Effector CD4-positive, alpha-beta T cell (primary cell): ENCODE measurements around the gene PDE6B.
"Not testable (repeated sequence)": the region's sequence is repeated elsewhere in the genome, so short reads cannot be mapped to it uniquely, and the experiment has no call there.

ENCODE experiments used
- DNase-seq: peaks from one replicate; pipeline ENCODE4 v3.0.0-alpha.2; 2020

Gene PDE6B

DNA sequence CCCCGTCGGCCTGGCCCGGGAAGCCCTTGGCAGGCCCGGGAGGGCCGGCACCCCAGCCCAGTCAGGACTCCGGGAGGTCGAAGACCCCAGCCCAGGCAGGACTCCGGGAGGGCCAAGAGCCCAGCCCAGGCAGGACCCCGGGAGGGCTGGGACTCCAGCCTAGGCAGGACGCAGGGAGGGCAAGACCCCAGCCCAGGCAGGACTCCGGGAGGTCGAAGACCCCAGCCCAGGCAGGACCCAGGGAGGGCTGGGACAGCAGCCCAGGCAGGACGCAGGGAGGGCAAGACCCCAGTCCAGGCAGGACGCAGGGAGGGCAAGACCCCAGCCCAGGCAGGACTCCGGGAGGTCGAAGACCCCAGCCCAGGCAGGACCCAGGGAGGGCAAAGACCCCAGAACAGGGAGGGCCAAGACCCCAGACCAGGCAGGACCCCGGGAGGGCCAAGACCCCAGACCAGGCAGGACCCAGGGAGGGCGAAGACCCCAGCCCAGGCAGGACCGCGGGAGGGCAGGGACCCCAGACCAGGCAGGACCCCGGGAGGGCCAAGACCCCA is 80.8 kb downstream of the PDE6B start:
- not testable (repeated sequence) for DNase-seq

DNA sequence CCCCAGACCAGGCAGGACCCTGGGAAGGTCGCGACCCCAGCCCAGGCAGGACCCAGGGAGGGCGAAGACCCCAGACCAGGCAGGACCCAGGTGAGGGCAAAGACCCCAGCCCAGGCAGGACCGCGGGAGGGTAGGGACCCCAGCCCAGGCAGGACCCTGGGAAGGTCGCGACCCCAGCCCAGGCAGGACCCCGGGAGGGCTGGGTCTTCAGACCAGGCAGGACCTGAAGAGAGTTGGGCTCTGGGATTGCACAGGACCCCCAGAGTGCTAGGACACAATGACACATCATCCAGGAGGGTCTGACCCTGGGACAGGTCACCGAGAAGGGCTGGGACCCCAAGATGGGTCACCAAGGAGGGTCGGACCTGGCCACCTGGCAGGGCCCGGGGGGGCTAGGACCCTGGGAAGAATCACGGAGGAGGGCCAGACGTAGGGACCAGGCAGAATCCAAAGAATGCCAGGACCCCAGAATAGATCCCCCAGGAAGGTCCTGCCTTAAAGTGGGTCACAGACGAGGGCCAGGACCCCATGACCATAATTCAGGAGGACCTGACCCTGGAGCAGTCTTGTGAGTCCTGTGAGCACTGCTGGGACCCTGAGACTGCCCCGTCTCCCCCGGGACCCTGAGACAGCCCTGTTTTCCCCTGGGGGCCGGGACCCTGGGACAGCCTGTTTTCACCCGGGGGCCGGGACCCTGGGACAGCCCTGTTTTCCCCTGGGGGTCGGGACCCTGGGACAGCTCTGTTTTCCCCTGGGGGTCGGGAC is 81.6 kb downstream of the PDE6B start:
- no peak for DNase-seq

DNA sequence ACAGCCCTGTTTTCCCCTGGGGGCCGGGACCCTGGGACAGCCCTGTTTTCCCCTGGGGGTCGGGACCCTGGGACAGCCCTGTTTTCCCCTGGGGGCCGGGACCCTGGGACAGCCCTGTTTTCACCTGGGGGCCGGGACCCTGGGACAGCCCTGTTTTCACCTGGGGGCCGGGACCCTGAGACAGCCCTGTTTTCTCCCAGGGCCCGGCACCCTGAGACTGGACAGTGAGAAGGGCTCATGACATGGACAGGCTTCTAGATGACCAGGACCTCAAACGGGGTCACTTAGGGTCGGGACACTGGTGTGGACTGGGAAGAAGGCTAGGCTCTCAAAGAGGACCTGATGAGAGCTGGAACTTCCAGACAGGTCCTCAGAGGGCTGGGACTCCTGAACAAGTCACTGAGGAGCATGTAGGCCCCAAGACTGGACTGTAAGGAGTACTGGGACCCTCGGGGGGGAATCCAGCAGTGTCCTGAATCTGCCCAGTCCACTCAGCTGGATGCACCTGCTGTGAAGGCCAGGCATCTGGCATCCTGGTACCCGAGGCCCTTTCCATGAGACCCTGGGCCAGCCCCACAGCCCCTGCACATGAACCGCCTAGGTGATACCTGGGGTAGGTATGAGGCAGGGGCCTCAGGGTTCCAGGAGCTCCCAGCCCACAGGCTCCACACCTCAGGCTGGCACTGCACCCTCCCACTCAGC is 82.7 kb downstream of the PDE6B start:
- no peak for DNase-seq

DNA sequence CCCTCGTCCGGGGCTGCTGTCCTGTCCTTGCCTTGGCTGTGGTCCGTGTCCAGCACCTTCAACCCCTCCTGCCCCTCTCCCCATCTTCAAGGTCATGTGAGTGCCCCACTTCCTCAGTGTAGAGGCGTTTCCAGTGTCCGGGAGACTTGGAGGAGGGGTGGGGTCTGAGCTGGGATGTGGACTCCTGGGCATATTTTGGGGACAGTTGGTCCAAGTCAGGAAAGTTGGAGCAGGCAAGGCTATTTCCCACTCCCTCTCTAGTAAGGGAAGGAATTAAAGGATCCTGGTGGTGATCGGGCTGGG is 83.2 kb downstream of the PDE6B start:
- no peak for DNase-seq

DNA sequence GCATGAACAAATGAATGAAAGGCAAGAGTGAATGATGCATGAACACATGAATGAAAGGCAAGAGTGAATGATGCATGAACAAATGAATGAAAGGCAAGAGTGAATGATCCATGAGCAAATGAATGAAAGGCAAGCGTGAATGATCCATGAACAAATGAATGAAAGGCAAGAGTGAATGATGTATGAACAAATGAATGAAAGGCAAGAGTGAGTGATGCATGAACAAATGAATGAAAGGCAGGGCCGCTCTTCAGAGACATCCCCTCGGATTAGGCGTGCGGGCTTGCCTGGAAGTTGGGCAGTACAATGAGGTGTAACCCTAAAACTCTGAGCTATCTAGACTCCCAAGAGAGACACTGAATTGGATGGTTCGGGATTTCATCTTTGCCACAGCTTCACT is 84.0 kb downstream of the PDE6B start:
- no peak for DNase-seq

DNA sequence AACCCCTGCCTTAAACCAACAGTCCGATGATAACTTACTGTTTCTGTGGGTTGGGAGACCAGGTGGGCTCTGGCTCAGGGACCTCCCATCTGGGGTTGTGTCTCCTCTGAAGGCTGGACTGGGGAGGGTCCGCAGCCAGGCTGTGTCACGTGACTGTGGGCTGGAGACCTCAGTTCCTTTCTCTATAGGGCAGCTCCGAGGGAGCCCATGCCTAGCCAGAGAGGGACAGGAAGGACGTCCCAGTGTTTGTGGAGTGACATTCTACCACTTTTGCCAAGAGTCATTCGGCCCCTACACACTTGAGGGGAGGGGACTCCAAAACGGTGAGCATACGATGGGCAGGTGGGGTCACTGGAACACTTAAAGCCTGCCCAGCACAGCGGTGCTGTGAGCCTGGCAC is 84.7 kb downstream of the PDE6B start:
- no peak for DNase-seq

- no peak for DNase-seq
Observed at GRCh38 chr4:710916-711315, 85.5 kb downstream of the PDE6B start.

- no peak for DNase-seq
Observed at GRCh38 chr4:712093-712492, 86.7 kb downstream of the PDE6B start.

DNA sequence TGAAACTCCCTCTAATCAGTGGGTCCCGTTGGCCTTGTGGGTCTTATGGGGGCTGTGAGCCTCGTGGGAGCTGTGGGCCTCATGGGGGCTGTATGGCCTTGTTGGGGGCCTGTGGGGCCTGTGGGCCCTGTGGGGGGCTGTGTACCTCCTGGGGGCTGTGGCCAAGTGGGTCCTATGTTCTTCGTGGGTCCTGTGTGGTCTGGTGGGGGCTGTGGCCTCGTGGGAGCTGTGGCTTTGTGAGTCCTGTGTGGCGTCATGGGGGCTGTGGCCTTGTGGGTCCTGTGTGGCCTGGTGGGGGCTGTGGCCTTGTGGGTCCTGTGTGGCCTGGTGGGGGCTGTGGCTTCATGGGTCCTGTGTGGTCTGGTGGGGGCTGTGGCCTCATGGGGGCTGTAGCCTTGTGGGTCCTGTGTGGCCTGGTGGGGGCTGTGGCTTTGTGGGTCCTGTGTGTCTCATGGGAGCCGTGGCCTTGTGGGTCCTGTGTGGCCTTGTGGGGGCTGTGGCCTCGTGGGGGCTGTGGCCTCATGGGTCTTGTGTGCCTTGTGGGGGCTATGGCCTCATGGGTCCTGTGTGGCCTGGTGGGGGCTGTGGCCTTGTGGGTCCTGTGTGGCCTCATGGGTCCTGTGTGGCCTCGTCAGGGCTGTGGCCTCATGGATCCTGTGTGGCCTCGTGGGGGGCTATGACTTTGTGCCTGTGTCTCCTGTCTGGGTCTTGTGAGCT is 87.7 kb downstream of the PDE6B start:
- DNase-seq, result no peak

DNA sequence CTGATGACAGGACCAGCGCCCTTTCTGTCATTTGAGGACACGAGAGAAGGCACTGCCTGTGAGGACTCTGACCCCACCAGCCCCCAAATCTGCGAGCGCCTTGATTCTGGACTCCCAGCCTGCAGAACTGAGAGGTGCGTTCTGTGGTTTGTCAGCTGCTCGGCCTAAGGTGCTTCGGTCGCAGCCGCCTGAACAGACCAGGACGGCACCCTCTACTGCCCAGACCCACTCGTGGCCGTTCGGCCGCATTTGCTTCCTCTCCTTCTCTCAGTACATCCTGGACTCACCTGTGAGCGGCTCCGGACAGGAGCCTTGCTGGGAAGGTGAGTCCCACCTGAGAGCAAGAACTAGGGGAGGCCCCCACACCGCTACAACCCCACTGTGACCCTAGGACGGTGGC is 88.7 kb downstream of the PDE6B start:
- DNase-seq, result no peak

DNA sequence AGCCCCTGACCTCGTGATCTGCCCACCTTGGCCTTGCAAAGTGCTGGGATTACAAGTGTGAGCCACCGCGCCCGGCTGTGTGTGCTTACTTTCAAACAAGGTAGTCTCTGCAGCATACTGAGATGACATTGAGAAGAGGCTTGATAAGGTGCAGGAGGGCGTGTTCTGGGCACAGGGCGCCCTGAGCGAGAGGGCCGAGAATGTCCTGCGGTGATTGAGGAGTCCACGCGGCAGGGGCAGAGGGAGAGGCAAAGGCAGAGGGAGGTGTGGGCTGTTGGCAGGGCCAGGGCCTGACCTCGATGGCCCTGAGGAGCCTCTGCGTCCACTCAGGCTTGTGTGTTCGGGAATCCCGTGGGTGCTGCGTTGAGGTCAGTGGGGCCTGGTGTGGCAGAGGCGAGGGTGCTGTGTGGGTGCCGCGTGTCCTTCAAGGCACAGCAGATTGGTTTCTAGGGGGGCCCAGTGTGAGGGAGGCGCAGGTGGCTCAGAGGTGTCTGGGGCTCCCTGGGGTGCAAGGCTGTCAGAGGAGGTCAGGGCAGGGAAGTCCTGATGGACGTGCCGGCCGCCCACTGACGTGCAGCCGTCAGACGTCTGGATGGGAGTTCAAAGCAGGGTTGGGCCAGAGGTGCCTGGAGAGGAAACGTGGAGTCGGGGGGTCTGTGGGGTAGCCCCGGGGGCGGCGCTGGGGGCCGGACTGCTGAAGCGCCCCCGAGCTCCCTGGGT is 92.4 kb downstream of the PDE6B start:
- no peak for DNase-seq

DNA sequence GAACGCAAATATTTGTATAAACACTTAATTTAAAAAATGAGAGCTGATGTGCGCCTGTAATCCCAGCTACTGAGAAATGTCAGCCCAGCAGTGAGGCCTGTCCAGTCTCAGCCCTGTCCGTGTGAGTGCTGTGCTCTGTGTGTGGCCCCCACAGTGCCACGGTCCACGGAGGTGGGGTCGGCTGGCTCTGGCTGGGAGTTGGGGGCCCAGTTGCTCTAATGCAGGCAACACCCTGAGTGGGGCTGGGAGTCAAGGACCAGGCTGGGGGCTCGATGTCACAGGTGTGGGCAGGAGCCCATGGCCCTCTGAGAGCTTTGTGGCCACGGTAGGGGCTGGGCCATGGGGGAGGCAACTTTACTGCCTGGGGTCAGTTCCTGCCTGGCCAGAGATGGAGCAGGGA is 93.1 kb downstream of the PDE6B start:
- DNase-seq, result no peak
